HG03571 (cell line): ENCODE data around the gene MUC3A.
"Not testable (repeated sequence)": the region's sequence is repeated elsewhere in the genome, so short reads cannot be mapped to it uniquely, and the experiment has no call there.

Experiments
- ATAC-seq: cut with Tn5 transposase; IDR thresholded peaks from one replicate; pipeline ENCODE4 v1.9.1; 2021; ENCODE audit not compliant: unreplicated experiment

Gene MUC3A

GRCh38 chr7:100968650-100969049 lies 19.3 kb downstream of the MUC3A start:
- ATAC-seq: no peak

GRCh38 chr7:100969066-100969615 lies 19.8 kb downstream of the MUC3A start, which contains the start of gene MUC12:
Gene MUC12, plus strand, starts transcription at chr7:100969565. Its CDS starts 58 bp downstream, at chr7:100969623.
- no peak for ATAC-seq

- ATAC-seq: no peak
Observed at GRCh38 chr7:100971111-100972001, 22.0 kb downstream of the MUC3A start.

GRCh38 chr7:100972002-100972347 lies 22.6 kb downstream of the MUC3A start:
- ATAC-seq: no peak

- ATAC-seq: no peak
Observed at GRCh38 chr7:100974021-100974420, 24.7 kb downstream of the MUC3A start.

GRCh38 chr7:100975371-100975821 lies 26.1 kb downstream of the MUC3A start:
- ATAC-seq: no peak

- no peak for ATAC-seq
Observed at GRCh38 chr7:100978300-100978699, 29.0 kb downstream of the MUC3A start.

GRCh38 chr7:100983451-100984187 lies 34.3 kb downstream of the MUC3A start:
- no peak for ATAC-seq

GRCh38 chr7:100984241-100984918 lies 35.0 kb downstream of the MUC3A start:
- ATAC-seq: not testable (repeated sequence)

- ATAC-seq: not testable (repeated sequence)
Observed at GRCh38 chr7:100985033-100985797, 35.9 kb downstream of the MUC3A start.

GRCh38 chr7:100991631-100992030 lies 42.3 kb downstream of the MUC3A start:
- no peak for ATAC-seq

- ATAC-seq: not testable (repeated sequence)
Observed at GRCh38 chr7:100992280-100992679, 42.9 kb downstream of the MUC3A start.

- not testable (repeated sequence) for ATAC-seq
Observed at GRCh38 chr7:100994671-100995070, 45.3 kb downstream of the MUC3A start.

GRCh38 chr7:100998530-100998929 lies 49.2 kb downstream of the MUC3A start:
- not testable (repeated sequence) for ATAC-seq

GRCh38 chr7:100999334-100999733 lies 50.0 kb downstream of the MUC3A start:
- not testable (repeated sequence) for ATAC-seq

GRCh38 chr7:101000025-101000424 lies 50.7 kb downstream of the MUC3A start:
- ATAC-seq: not testable (repeated sequence)

GRCh38 chr7:101002333-101002732 lies 53.0 kb downstream of the MUC3A start:
- not testable (repeated sequence) for ATAC-seq

- ATAC-seq: not testable (repeated sequence)
Observed at GRCh38 chr7:101007361-101007760, 58.0 kb downstream of the MUC3A start.

GRCh38 chr7:101009629-101010028 lies 60.3 kb downstream of the MUC3A start:
- ATAC-seq: no peak

- ATAC-seq: no peak
Observed at GRCh38 chr7:101012931-101013330, 63.6 kb downstream of the MUC3A start.
